ENCODE results near the gene GKN1. TPM values are rescaled to one million over a fixed set of nuclear protein-coding genes. Genes with fewer than 3 reads are reported as not detected.

GKN1 gene
- total and polyA plus RNA-seq, 2 of the 8 experiments (the other 6 are each of a cell fraction or from before 2014, with no cell fraction given): not detected

- WGBS, 2 experiments (ENCODE audit: extremely low coverage in 1 of 2, insufficient coverage in 1 of 2, insufficient read length in 1 of 2, insufficient replicate concordance in 2 of 2, low coverage in 1 of 2, low lambda C conversion rate in 2 of 2, missing lambda C conversion rate in 1 of 2): 80% methylated on average over 4 of the region's 4 CpGs; no CpG with 5 or more reads in 1 of the 2 experiments
- no peak overlapping the region for H3K27ac ChIP-seq (ENCODE audit: low read depth, low read length)
- no peaks in the 10 kb centered on the region for H3K27me3 ChIP-seq (replicated peaks in 1 of 4; ENCODE audit: control insufficient read depth in 3 of 4, extremely low read depth in 1 of 4, insufficient read depth in 3 of 4, low read length in 3 of 4)
- H2BK15ac ChIP-seq (ENCODE audit: low read length): no peak overlapping the region
- no peak overlapping the region for H2AFZ ChIP-seq (ENCODE audit: low read length)
- H3K23ac ChIP-seq (ENCODE audit: insufficient read length): no peak overlapping the region
- no peak overlapping the region for H4K8ac ChIP-seq (ENCODE audit: extremely low read depth, insufficient read depth, low read length)
- H3K4me2 ChIP-seq (ENCODE audit: insufficient read depth in 1 of 2, low read depth in 2 of 2, low read length in 2 of 2): no peak overlapping the region
- CTCF ChIA-PET (ENCODE audit: partially characterized antibody): interaction anchor here (0.8 to 4.8 kb wide), 7 partner anchors 11 to 374 kb away, joined by 3 to 39 read pairs (median 3); no protein-coding TSS in a partner anchor
- H3K36me3 ChIP-seq (ENCODE audit: control insufficient read depth in 2 of 4, insufficient read depth in 4 of 4, low read length in 3 of 4): no peaks in the 10 kb centered on the region
- DNase-seq (ENCODE audit: low read depth in 1 of 2, low spot score in 2 of 2) (no peak), FAIRE-seq (no peak)
- H3K79me1 ChIP-seq (ENCODE audit: low read depth, low read length): no peaks in the 10 kb centered on the region
- H3K4ac ChIP-seq (replicated peaks; ENCODE audit: insufficient read length, low read depth, low read length): no peak overlapping the region
- no peak overlapping the region for H2BK120ac ChIP-seq (replicated peaks; ENCODE audit: low read depth, low read length)
- H3K23me2 ChIP-seq (ENCODE audit: low read depth, low read length): no peaks in the 10 kb centered on the region
- TF ChIP-seq POLR2A (IDR thresholded peaks at IDR 0.05; ENCODE audit: control extremely low read depth in 1 of 2, low read depth in 2 of 2, low read length in 2 of 2): no peak
- TF ChIP-seq GABPA (IDR thresholded peaks at IDR 0.05; ENCODE audit: borderline replicate concordance, insufficient read depth, low read length): no peak
- no peak for TF ChIP-seq HDAC6 (IDR thresholded peaks at IDR 0.05; ENCODE audit: low read depth, low read length)
- no peak for TF ChIP-seq BCL11A (IDR thresholded peaks at IDR 0.05; ENCODE audit: low read depth in 2 of 2, low read length in 2 of 2)
- no peak for TF ChIP-seq CHD1 (IDR thresholded peaks at IDR 0.05; ENCODE audit: low read depth, low read length)
- TF ChIP-seq SP4 (IDR thresholded peaks at IDR 0.05; ENCODE audit: low read length): no peak
- no peak for TF ChIP-seq CBX5 (IDR thresholded peaks at IDR 0.05; ENCODE audit: low read depth, low read length)
- no peak for TF ChIP-seq EGR1 (IDR thresholded peaks at IDR 0.05; ENCODE audit: borderline replicate concordance, low read depth, low read length)
- no peak for TF ChIP-seq SP1 (IDR thresholded peaks at IDR 0.05; ENCODE audit: low read depth, low read length)
- no peak for TF ChIP-seq SP2 (IDR thresholded peaks at IDR 0.05; ENCODE audit: low read length)
- no peaks in the 10 kb centered on the region for H3K79me2 ChIP-seq (ENCODE audit: control insufficient read depth in 1 of 2, insufficient read depth in 2 of 2, low read length in 2 of 2)
- no peak overlapping the region for H2BK5ac ChIP-seq (ENCODE audit: low read depth, low read length)
- no peak overlapping the region for H3K56ac ChIP-seq (replicated peaks; ENCODE audit: insufficient read length, low read depth, low read length)
- POLR2A ChIA-PET (ENCODE audit: partially characterized antibody): interaction anchor here (0.9 to 1.0 kb wide), 2 partner anchors 12 to 20 kb away, joined by 3 read pairs; no protein-coding TSS in a partner anchor
- H2BK20ac ChIP-seq (ENCODE audit: low read length): no peak overlapping the region
- H3K4me3 ChIP-seq (ENCODE audit: extremely low read depth in 1 of 4, insufficient read depth in 2 of 4, low read depth in 3 of 4, low read length in 4 of 4): no peak overlapping the region
- H2BK12ac ChIP-seq (ENCODE audit: low read depth, low read length): no peak overlapping the region
- H4K20me1 ChIP-seq (replicated peaks in 1 of 2; ENCODE audit: control insufficient read depth in 1 of 2, insufficient read depth in 2 of 2, low read length in 2 of 2): no peaks in the 10 kb centered on the region
- no peak overlapping the region for H4K91ac ChIP-seq (replicated peaks; ENCODE audit: insufficient read length, low read length)
- H3K4me1 ChIP-seq (replicated peaks in 1 of 4; ENCODE audit: control insufficient read depth in 3 of 4, insufficient read depth in 4 of 4, low read length in 3 of 4): no peaks in the 10 kb centered on the region
- H3K14ac ChIP-seq (ENCODE audit: insufficient read length): no peak overlapping the region
- no peak overlapping the region for H2AK5ac ChIP-seq (ENCODE audit: low read depth, low read length)
- H3K9ac ChIP-seq (replicated peaks in 1 of 4; ENCODE audit: extremely low read depth in 1 of 4, low read depth in 3 of 4, low read length in 3 of 4): no peak overlapping the region
- no peaks in the 10 kb centered on the region for H3K9me3 ChIP-seq (ENCODE audit: insufficient read depth in 2 of 2, low read depth in 1 of 2, low read length in 1 of 2)
- H3K18ac ChIP-seq (ENCODE audit: extremely low read depth, low read length): no peak overlapping the region
- no peak overlapping the region for H4K5ac ChIP-seq (ENCODE audit: insufficient read length, low read depth, low read length)
Measured at GRCh38 chr2:68932402-68932801, 42.0 kb upstream of the GKN1 start.
